ENCODE data around the gene MRPS9. TPM values are rescaled to one million over a fixed set of nuclear protein-coding genes. Genes with fewer than 3 reads are reported as not detected.

MRPS9 gene
- polyA plus RNA-seq, 1 donor from 2014 or later, result 43.5 TPM

GRCh38 chr2:105113616-105114291 is 75.9 kb downstream of the MRPS9 start:
- Histone ChIP-seq H4K20me1 (ENCODE audit: insufficient read depth) (no peaks in the 10 kb centered on the region), H3K4me3 (ENCODE audit: low read length) (no peak overlapping the region), H3K27ac (ENCODE audit: low read length) (no peak overlapping the region), H3F3A (ENCODE audit: insufficient read depth, low read length, poor library complexity, severe bottlenecking) (no peaks in the 10 kb centered on the region), H3K9me3 (ENCODE audit: low read length) (no peaks in the 10 kb centered on the region), H3K79me2 (replicated peaks; ENCODE audit: insufficient read depth, low read length) (no peaks in the 10 kb centered on the region), H3K9ac (ENCODE audit: low read length) (no peak overlapping the region), H2AFZ (ENCODE audit: low read depth, low read length) (no peak overlapping the region), H3K4me2 (ENCODE audit: low read length) (no peak overlapping the region), H3K36me3 (ENCODE audit: insufficient read depth, low read length) (no peaks in the 10 kb centered on the region), H3K9me2 (ENCODE audit: insufficient read depth, low read length) (no peaks in the 10 kb centered on the region), H3K27me3 (ENCODE audit: insufficient read depth, low read depth, low read length) (no peaks in the 10 kb centered on the region)
- TF ChIP-seq EZH2 (IDR thresholded peaks at IDR 0.05; ENCODE audit: borderline replicate concordance, insufficient read depth, low read length, poor library complexity, severe bottlenecking) (no peak), EP300 (conservative IDR thresholded peaks at IDR 0.05; ENCODE audit: poor library complexity, severe bottlenecking) (no peak), TAF1 (IDR thresholded peaks at IDR 0.05; ENCODE audit: low read depth) (no peak), POLR2AphosphoS5 (IDR thresholded peaks at IDR 0.05) (no peak), MXI1 (conservative IDR thresholded peaks at IDR 0.05; ENCODE audit: poor library complexity, severe bottlenecking) (no peak), RAD21 (conservative IDR thresholded peaks at IDR 0.05) (no peak), REST (IDR thresholded peaks at IDR 0.05; ENCODE audit: borderline replicate concordance) (no peak)

- H3K79me2 ChIP-seq (replicated peaks; ENCODE audit: insufficient read depth, low read length), result no peaks in the 10 kb centered on the region
- H3K36me3 ChIP-seq (ENCODE audit: insufficient read depth, low read length), result no peaks in the 10 kb centered on the region
- no peak overlapping the region for H3K4me2 ChIP-seq (ENCODE audit: low read length)
- no peaks in the 10 kb centered on the region for H3K9me3 ChIP-seq (ENCODE audit: low read length)
- no peaks in the 10 kb centered on the region for H4K20me1 ChIP-seq (ENCODE audit: insufficient read depth)
- no peak overlapping the region for H2AFZ ChIP-seq (ENCODE audit: low read depth, low read length)
- no peak overlapping the region for H3K9ac ChIP-seq (ENCODE audit: low read length)
- no peaks in the 10 kb centered on the region for H3F3A ChIP-seq (ENCODE audit: insufficient read depth, low read length, poor library complexity, severe bottlenecking)
- H3K27me3 ChIP-seq (ENCODE audit: insufficient read depth, low read depth, low read length), result no peaks in the 10 kb centered on the region
- H3K9me2 ChIP-seq (ENCODE audit: insufficient read depth, low read length), result no peaks in the 10 kb centered on the region
- TF ChIP-seq CTCF (IDR thresholded peaks at IDR 0.05; ENCODE audit: poor library complexity, severe bottlenecking) (peak; percentile 95), SMC3 (conservative IDR thresholded peaks at IDR 0.05; ENCODE audit: poor library complexity) (peak; percentile 98), RAD21 (conservative IDR thresholded peaks at IDR 0.05) (peak; percentile 97), POLR2AphosphoS5 (IDR thresholded peaks at IDR 0.05) (no peak)
- H3K4me3 ChIP-seq (ENCODE audit: low read length), result no peak overlapping the region
- no peak overlapping the region for H3K27ac ChIP-seq (ENCODE audit: low read length)
These were observed 76.7 kb downstream of the MRPS9 start for GRCh38 chr2:105114551-105114950.

All from neural cell (in vitro differentiated cells).